Medulla oblongata (tissue), 1 donor: ENCODE data around the gene LRP1.

Experiments used
- DNase-seq: peaks from one replicate; pipeline ENCODE4 v3.0.0-alpha.2; 2015; ENCODE audit errors: extremely low spot score

The LRP1 gene

DNA sequence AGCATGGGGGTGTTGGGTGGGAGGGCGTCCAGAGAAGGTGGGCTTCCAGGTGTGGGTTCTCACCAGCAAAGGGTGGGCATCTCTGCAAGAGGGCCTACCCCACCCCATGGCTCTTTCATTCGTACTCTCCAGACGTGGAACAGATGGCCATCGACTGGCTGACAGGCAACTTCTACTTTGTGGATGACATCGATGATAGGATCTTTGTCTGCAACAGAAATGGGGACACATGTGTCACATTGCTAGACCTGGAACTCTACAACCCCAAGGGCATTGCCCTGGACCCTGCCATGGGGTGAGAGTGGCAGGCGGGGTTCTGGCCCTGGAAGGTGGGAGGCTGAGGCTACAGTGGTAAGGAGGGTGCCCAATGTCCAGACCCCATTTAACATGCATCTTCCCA is 25.8 kb downstream of the LRP1 start:
- DNase-seq = no peak

DNA sequence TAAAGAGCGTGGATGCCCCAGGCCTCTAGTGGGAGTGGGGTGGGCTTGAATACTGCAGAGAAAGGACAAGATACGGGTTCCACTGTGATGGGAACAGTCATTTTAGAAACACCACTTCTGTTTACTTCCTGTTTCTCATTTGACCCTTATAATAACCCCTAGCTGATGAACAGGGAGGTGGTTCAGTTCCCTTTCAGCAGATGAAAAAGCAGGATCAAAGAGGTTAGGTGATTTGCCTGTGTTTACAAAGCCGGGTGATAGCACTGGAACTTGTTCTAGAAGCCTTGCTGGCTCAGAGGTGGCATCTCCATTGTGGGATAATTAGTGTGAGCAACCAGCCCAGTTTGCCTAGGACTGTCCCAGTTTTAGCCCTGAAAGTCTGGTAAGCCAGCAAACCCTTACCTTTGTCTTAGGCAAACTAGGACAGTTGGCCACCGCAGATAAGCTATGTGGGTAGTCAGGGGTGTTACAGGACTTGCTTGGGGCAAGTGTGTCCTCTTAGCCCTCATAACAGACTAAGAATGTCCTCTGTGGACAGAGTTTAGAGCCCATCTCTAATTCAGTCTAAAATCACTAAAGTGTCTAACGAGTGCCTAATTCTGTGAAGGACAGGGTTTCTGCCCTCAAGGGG is 26.6 kb downstream of the LRP1 start:
- DNase-seq = no peak

DNA sequence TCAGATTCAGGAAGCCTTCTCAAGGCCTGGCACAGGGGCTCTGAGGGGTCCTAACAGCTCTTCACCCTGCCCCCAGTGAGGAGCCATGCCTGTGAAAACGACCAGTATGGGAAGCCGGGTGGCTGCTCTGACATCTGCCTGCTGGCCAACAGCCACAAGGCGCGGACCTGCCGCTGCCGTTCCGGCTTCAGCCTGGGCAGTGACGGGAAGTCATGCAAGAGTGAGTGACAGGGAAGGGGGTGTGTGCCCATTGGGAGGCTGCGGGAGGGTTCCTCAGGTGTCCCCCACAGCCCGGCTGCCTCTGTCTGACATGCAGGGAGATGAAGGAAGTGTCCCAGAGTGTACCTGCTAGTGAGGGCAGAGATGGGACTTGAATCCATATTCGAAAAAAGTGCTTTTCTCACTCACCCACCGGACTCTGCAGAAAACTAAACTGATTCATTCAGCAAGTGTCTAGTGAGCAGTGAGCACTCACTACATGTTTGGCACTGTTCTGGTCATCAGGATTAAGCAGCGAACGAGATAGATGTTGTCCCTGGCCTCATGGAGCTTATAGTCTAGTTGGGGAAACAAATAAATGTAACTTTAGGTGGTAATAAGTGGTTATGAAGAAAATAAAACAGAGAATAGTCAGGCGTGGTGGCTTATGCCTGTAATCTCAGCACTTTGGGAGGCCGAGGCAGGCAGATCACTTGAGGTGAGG is 28.6 kb downstream of the LRP1 start:
- peak; percentile 42 for DNase-seq

DNA sequence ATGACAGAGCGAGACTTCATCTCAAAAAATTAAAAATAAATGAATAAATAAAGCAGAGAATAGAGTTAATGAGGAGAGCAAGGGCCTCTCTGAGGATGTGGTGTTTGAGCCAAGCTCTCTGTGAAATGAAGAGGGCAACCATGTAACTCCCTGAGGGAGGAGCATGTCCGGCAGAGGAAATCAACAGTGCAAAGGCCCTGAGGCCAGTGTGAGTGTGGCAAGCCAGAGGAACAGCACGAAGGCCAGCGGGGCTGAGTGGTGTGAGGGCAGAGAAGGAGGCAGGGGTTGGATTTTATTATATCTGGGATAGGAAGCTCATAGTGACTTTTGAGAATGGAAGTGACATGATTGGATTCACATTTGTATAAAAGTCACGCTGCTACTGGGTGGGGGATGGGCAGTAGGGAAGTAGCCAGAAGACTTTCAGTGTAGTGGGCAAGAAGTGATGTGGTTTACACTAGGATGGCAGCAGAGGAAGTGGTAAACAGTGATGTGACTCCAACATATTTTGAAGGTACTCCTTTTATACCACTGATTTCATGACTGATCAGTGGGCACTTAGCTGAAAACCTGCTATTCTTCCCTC is 29.4 kb downstream of the LRP1 start:
- DNase-seq = peak; percentile 70

- no peak for DNase-seq
Observed at GRCh38 chr12:57158186-57158585, 29.9 kb downstream of the LRP1 start.

- no peak for DNase-seq
Observed at GRCh38 chr12:57158665-57159064, 30.4 kb downstream of the LRP1 start.

DNA sequence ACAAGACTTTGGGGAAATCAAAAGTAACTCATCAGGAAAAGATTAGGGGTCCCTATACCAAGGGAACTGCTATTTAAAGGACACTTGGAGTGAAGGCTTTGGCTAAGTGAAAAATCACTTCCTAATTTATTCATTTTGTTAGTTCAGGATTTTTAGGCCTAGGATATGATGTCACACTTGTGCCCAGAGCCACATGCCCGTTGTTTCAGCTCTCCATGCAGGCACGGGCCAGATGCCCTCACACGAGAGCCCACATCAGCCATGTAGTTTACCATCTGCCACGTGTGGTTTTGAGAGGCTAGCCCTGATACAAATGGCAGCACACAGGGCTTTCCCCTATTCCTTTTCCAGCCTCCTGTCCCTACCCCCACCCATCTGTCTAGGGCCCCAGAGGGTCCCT is 31.0 kb downstream of the LRP1 start:
- peak; percentile 34 for DNase-seq

DNA sequence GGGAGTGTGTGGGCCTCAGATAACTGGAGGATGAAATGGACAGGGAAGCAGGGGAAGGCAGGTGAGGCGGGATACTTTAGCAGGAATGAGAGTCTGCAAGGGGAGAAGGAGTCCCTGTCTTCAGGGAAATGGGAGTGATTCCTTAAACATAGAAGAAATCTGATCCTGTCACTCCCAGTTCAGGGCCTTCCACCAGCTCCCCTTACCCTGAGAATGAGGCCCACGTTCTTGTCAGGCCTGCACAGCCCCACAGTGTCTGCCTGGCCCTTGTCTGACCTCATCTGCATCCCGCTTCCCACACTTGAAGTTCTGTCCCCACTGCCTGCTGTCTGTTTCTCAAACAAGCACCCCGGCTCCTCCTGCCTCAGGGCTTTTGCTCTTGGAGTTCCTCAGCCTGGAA is 31.8 kb downstream of the LRP1 start:
- no peak for DNase-seq

- no peak for DNase-seq
Observed at GRCh38 chr12:57160741-57161140, 32.5 kb downstream of the LRP1 start.

- no peak for DNase-seq
Observed at GRCh38 chr12:57161491-57161890, 33.2 kb downstream of the LRP1 start.

GRCh38 chr12:57162553-57163125 is 34.4 kb downstream of the LRP1 start:
- peak; percentile 55 for DNase-seq

- DNase-seq = no peak
Observed at GRCh38 chr12:57164454-57164853, 36.2 kb downstream of the LRP1 start.

DNA sequence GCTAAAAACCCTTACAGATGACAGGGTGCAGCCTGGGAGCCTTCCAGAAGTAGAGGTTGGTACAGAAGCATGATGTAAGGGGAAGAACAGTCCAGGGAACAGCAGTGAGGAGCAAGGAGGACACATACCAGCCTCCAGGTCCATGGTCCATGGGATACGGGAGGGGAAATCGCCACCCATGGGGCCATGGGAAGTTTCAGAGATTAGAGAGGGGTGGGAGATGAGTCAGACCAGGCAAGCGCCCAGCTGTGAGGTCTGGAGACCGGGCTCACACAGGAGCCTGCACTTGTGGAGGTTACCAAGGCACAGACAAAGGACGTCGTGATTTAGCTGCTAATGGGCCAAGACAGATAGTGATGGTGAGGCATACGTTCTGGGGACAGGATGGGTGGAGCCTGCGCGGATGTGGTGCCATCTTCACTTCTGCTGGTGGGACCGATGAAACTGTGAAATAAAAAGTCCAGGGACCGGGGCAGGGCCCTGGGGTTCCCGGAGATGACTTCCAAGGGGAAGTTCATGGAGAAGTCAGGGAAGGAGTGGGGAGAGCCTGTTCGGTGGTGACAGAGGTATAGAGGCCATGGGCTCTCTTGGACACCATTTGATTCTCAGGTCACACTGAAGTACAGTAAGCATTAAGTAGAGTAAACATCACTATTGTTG is 36.8 kb downstream of the LRP1 start:
- DNase-seq = no peak

DNA sequence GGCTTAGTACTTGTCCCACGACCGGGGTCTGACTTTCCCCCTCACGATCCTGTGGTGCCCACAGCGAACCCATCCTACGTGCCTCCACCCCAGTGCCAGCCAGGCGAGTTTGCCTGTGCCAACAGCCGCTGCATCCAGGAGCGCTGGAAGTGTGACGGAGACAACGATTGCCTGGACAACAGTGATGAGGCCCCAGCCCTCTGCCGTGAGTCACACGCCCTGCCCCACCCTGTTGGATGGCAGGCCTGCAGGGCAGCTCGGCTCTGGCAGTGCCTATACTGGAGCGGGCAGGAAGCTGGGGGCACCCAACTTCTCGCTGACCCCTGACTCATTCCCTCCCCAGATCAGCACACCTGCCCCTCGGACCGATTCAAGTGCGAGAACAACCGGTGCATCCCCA is 37.5 kb downstream of the LRP1 start:
- DNase-seq = no peak

GRCh38 chr12:57166971-57167371 is 38.7 kb downstream of the LRP1 start:
- DNase-seq = no peak

DNA sequence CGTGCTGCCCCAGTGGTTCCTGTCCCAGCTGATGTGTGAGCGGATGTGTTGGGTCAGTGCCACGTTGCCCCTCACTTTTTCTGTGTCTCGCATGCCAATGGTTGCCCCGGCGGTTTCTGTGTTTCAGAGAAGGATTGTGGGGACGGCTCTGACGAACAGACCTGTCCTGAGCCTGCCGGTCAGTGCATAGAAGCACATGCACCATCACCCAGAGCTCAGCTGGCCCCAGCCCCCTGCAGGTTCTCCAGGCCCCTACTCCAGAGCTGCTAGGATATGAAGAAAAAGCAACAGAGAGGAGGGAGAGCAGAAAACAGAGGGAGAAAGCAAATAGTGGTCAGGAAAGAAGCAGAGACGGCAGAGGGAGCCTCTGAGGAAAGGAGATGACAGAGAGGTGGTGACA is 39.8 kb downstream of the LRP1 start:
- DNase-seq = no peak

- DNase-seq = no peak
Observed at GRCh38 chr12:57169046-57169795, 40.9 kb downstream of the LRP1 start.

DNA sequence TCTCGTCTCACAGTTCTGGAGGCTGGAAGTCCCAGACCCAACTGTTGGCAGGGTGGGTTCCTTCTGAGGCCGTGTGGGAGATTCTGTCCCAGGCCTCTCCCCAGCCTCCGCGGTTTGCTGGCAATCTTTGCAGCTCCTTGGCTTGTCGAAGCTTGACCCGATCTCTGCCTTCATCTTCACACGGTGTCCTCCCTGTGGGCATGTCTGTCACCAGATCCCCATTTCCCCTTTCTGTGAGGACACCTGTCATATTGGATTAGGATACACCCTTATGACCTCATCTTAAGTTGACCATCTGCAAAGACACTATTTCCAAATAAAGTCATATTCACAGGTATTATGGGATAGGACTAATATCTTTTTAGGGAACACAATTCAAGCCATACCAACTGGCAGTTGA is 41.7 kb downstream of the LRP1 start:
- DNase-seq = no peak

DNA sequence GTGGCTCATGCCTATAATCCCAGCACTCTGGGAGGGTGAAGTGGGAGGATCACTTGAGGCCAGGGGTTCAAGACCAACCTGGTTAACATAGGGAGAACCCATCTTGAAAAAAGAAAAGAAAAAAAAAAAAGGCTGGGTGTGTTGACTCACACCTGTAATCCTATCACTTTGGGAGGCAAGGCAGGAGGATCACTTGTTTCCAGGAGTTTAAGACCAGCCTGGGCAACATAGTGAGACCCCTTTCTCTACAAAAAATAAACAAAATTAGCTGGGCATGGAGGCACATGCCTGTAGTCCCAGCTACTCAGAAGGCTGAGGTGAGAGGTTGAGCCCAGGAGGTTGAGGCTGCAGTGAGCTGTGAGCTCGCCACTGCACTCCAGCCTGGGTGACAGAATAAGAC is 42.1 kb downstream of the LRP1 start:
- DNase-seq = no peak

GRCh38 chr12:57170927-57171326 is 42.6 kb downstream of the LRP1 start:
- no peak for DNase-seq

GRCh38 chr12:57171668-57172067 is 43.4 kb downstream of the LRP1 start:
- DNase-seq = no peak

GRCh38 chr12:57173089-57173488 is 44.8 kb downstream of the LRP1 start:
- DNase-seq = no peak
